H9 (cell line): ENCODE measurements around the gene CCDC68. TPM values are rescaled to one million over a fixed set of nuclear protein-coding genes. Genes with fewer than 3 reads are reported as not detected.

Source experiments
- DNase-seq: peaks from one replicate; pipeline ENCODE4 v3.0.0-alpha.2; 2017
- H2AFZ ChIP-seq: one replicate; pipeline ENCODE4 v1.6.1; 2013; ENCODE audit warnings: mild to moderate bottlenecking, low read length, control low read depth, moderate library complexity
- H2AK5ac ChIP-seq: 2 replicates; pipeline ENCODE4 v1.6.1; 2013; ENCODE audit warnings: low read length, control low read depth, mixed read lengths; ENCODE audit not compliant: insufficient read length
- H2BK120ac ChIP-seq: one replicate; pipeline ENCODE4 v1.6.1; 2013; ENCODE audit warnings: low read depth, mild to moderate bottlenecking, low read length, control low read depth, inconsistent platforms; ENCODE audit not compliant: poor library complexity, severe bottlenecking
- H2BK12ac ChIP-seq: 2 replicates; pipeline ENCODE4 v1.6.1; 2013; ENCODE audit warnings: low read length, control low read depth, mixed read lengths, low read depth; ENCODE audit not compliant: insufficient read length
- H2BK15ac ChIP-seq: 2 replicates; pipeline ENCODE4 v1.6.1; 2013; ENCODE audit warnings: low read depth, low read length, control low read depth
- H2BK20ac ChIP-seq: one replicate; pipeline ENCODE4 v1.6.1; 2013; ENCODE audit warnings: low read depth, mild to moderate bottlenecking, low read length, control low read depth, inconsistent platforms; ENCODE audit not compliant: poor library complexity, severe bottlenecking
- H2BK5ac ChIP-seq: 2 replicates; pipeline ENCODE4 v1.6.1; 2013; ENCODE audit warnings: low read length, control low read depth, mixed read lengths; ENCODE audit not compliant: insufficient read length
- H3K14ac ChIP-seq: 2 replicates; pipeline ENCODE4 v1.6.1; 2013; ENCODE audit warnings: low read length, control low read depth; ENCODE audit not compliant: insufficient read depth
- H3K18ac ChIP-seq: 2 replicates; pipeline ENCODE4 v1.6.1; 2013; ENCODE audit warnings: low read depth, mild to moderate bottlenecking, mixed read lengths, low read length, control low read depth; ENCODE audit not compliant: insufficient read length
- H3K23ac ChIP-seq: 2 replicates; pipeline ENCODE4 v1.6.1; 2013; ENCODE audit warnings: low read length, control low read depth, mixed read lengths, low read depth; ENCODE audit not compliant: insufficient read length
- H3K23me2 ChIP-seq: 2 replicates; pipeline ENCODE4 v1.6.1; 2013; ENCODE audit warnings: low read depth, mild to moderate bottlenecking, mixed read lengths, low read length, control low read depth; ENCODE audit not compliant: insufficient read length, poor library complexity, severe bottlenecking
- H3K27ac ChIP-seq: 2 replicates; pipeline ENCODE4 v1.5.1; 2013; ENCODE audit warnings: low read length, control low read depth, mixed read lengths, low read depth; ENCODE audit not compliant: insufficient read length
- H3K27me3 ChIP-seq: 2 replicates; pipeline ENCODE4 v1.6.1; 2013; ENCODE audit warnings: low read length, control low read depth, inconsistent platforms; ENCODE audit not compliant: insufficient read depth
- H3K4ac ChIP-seq: 2 replicates; pipeline ENCODE4 v1.6.1; 2013; ENCODE audit warnings: low read depth, mild to moderate bottlenecking, control low read depth, inconsistent platforms, low read length, moderate library complexity
- H3K4me1 ChIP-seq: 2 replicates; pipeline ENCODE4 v1.6.1; 2013; ENCODE audit warnings: low read length, control low read depth, inconsistent platforms; ENCODE audit not compliant: insufficient read depth
- H3K4me2 ChIP-seq: 2 replicates; pipeline ENCODE4 v1.6.1; 2013; ENCODE audit warnings: low read length, control low read depth, mixed read lengths; ENCODE audit not compliant: insufficient read length, insufficient read depth
- H3K56ac ChIP-seq: 2 replicates; pipeline ENCODE4 v1.6.1; 2013; ENCODE audit warnings: low read depth, mild to moderate bottlenecking, mixed read lengths, low read length, control low read depth; ENCODE audit not compliant: insufficient read length
- H3K79me1 ChIP-seq: 2 replicates; pipeline ENCODE4 v1.6.1; 2013; ENCODE audit warnings: low read depth, mild to moderate bottlenecking, moderate library complexity, low read length, control low read depth, inconsistent platforms; ENCODE audit not compliant: insufficient read depth, poor library complexity, severe bottlenecking
- H3K79me2 ChIP-seq: 2 replicates; pipeline ENCODE4 v1.6.1; 2013; ENCODE audit warnings: low read length, control low read depth, inconsistent platforms; ENCODE audit not compliant: insufficient read depth
- H3K9ac ChIP-seq: 2 replicates; pipeline ENCODE4 v1.6.1; 2013; ENCODE audit warnings: low read length, control low read depth, mixed read lengths; ENCODE audit not compliant: insufficient read length; ENCODE audit errors: extremely low read depth
- H3K9me3 ChIP-seq: one replicate; pipeline ENCODE4 v1.6.1; 2013; ENCODE audit warnings: low read depth, low read length, inconsistent platforms; ENCODE audit not compliant: control insufficient read depth
- H3T11ph ChIP-seq: one replicate; pipeline ENCODE4 v1.6.1; 2013; ENCODE audit warnings: mild to moderate bottlenecking, low read length, control low read depth, inconsistent platforms
- H4K20me1 ChIP-seq: one replicate; pipeline ENCODE4 v1.6.1; 2013; ENCODE audit not compliant: control insufficient read depth, insufficient read length, insufficient read depth
- H4K5ac ChIP-seq: 2 replicates; pipeline ENCODE4 v1.6.1; 2013; ENCODE audit warnings: low read depth, mild to moderate bottlenecking, mixed read lengths, low read length, control low read depth; ENCODE audit not compliant: insufficient read length
- H4K8ac ChIP-seq: replicated peaks from 2 replicates; pipeline ENCODE4 v1.6.1; 2013; ENCODE audit warnings: low read length, control low read depth, mixed read lengths, low read depth; ENCODE audit not compliant: insufficient read length
- H4K91ac ChIP-seq: 2 replicates; pipeline ENCODE4 v1.6.1; 2013; ENCODE audit warnings: low read depth, mild to moderate bottlenecking, moderate library complexity, mixed read lengths, low read length, control low read depth; ENCODE audit not compliant: insufficient read length
- H3K27ac Mint-ChIP-seq, 3 experiments: 2 replicates in 2 of 3; 3 replicates in 1 of 3; pipeline ENCODE4 v1.8.0; 2020 to 2021; ENCODE audit warnings: mixed read lengths in 3 of 3, mild to moderate bottlenecking in 1 of 3, moderate library complexity in 1 of 3
- H3K27me3 Mint-ChIP-seq: 2 replicates; pipeline ENCODE4 v1.8.0; 2021; ENCODE audit warnings: low read depth, mild to moderate bottlenecking, moderate library complexity, mixed read lengths
- H3K36me3 Mint-ChIP-seq, 3 experiments: 2 replicates in 2 of 3; 3 replicates in 1 of 3; pipeline ENCODE4 v1.8.0; 2020 to 2021; ENCODE audit warnings: low read depth in 3 of 3, mixed read lengths in 3 of 3; ENCODE audit not compliant: insufficient read depth in 1 of 3
- H3K4me1 Mint-ChIP-seq, 2 experiments: 2 replicates each; pipeline ENCODE4 v1.8.0; 2020; ENCODE audit warnings: mixed read lengths in 2 of 2
- H3K4me3 Mint-ChIP-seq, 2 experiments: 2 replicates in 1 of 2; 3 replicates in 1 of 2; pipeline ENCODE4 v1.8.0; 2020 to 2021; ENCODE audit warnings: mild to moderate bottlenecking in 2 of 2, mixed read lengths in 2 of 2, moderate library complexity in 1 of 2
- H3K9me3 Mint-ChIP-seq, 2 experiments: 2 replicates in 1 of 2; 3 replicates in 1 of 2; pipeline ENCODE4 v1.8.0; 2020; ENCODE audit warnings: mild to moderate bottlenecking in 2 of 2, mixed read lengths in 2 of 2, moderate library complexity in 1 of 2
- CTCF ChIP-seq: fragments of 200-600 bp; sonication (generic); conservative IDR thresholded peaks from 3 replicates; pipeline ENCODE4 v1.8.0; 2021; ENCODE audit warnings: antibody characterized with exemption, mild to moderate bottlenecking
- WGBS: extraction: QIAGEN DNeasy Blood & Tissue Kit; methylation state at CpG from one replicate; pipeline ENCODE4 v1.1.7; 2013; ENCODE audit warnings: missing lambda C conversion rate, low lambda C conversion rate, mixed read lengths; ENCODE audit not compliant: insufficient read length; ENCODE audit errors: extremely low coverage; 5-methylcytosine and 5-hydroxymethylcytosine counted together
- total RNA-seq: library from RNA; stranded (reverse); gene quantifications from 2 replicates; pipeline ENCODE4 v1.2.1, GENCODE V29; 2021

Gene CCDC68
- total RNA-seq, 1 experiment from 2014 or later, result not detected

- no peak overlapping the region for H2BK20ac ChIP-seq
- Mint-ChIP-seq H3K9me3 (no peaks in the 10 kb centered on the region), H3K27me3 (no peaks in the 10 kb centered on the region), H3K27ac (no peak overlapping the region; a peak in 1 of 7 replicates), H3K36me3 (no peaks in the 10 kb centered on the region), H3K4me1 (peaks cover 12 to 15% of the 10 kb centered on the region in 2 experiments), H3K4me3 (no peak overlapping the region)
- no CpG with 5 or more reads among the region's 5 CpGs for WGBS
- no peaks in the 10 kb centered on the region for H3K23me2 ChIP-seq
- H3T11ph ChIP-seq, result no peak overlapping the region
- no peak overlapping the region for H3K18ac ChIP-seq
- H4K8ac ChIP-seq, result no peak overlapping the region
- no peak overlapping the region for H3K23ac ChIP-seq
- H4K91ac ChIP-seq, result no peak overlapping the region
- no peak overlapping the region for H3K27ac ChIP-seq
- peaks cover 2% of the 10 kb centered on the region; the same call in 1 of the 2 replicates for H3K4me1 ChIP-seq
- no peak overlapping the region for H2AFZ ChIP-seq
- no peak overlapping the region for H3K9ac ChIP-seq
- H4K5ac ChIP-seq, result no peak overlapping the region
- no peaks in the 10 kb centered on the region for H3K9me3 ChIP-seq
- no peak overlapping the region for H2BK120ac ChIP-seq
- no peak for TF ChIP-seq CTCF
- no peak overlapping the region for H3K4me2 ChIP-seq
- H3K79me1 ChIP-seq, result no peaks in the 10 kb centered on the region
- DNase-seq, result no peak
- H4K20me1 ChIP-seq, result no peaks in the 10 kb centered on the region
- no peak overlapping the region for H3K4ac ChIP-seq
- no peak overlapping the region for H2BK5ac ChIP-seq
- no peak overlapping the region for H2BK12ac ChIP-seq
- no peaks in the 10 kb centered on the region for H3K27me3 ChIP-seq
- no peak overlapping the region for H3K56ac ChIP-seq
- no peaks in the 10 kb centered on the region for H3K79me2 ChIP-seq
- H3K14ac ChIP-seq, result no peak overlapping the region
- H2BK15ac ChIP-seq, result no peak overlapping the region
- H2AK5ac ChIP-seq, result no peak overlapping the region
Observed at GRCh38 chr18:55000529-55000928, 41.3 kb upstream of the CCDC68 start.
